Adrenal gland (tissue), 12 donors: ENCODE data around the gene BAMBI. TPM values are rescaled to one million over a fixed set of nuclear protein-coding genes. Genes with fewer than 3 reads are reported as not detected.

Experiments used
- DNase-seq, 7 donors: peaks; one replicate each; pipeline ENCODE4 v3.0.0-alpha.2; 2019 to 2020
- H3K27ac ChIP-seq, 5 donors: fragments of 200-600 bp; sonication (generic) in 4 of 5; 1 replicate in 3 of 5; 2 replicates in 2 of 5; pipeline versions ENCODE4 v1.5.1 to v1.8.0; 2016 to 2020; ENCODE audit warnings: mild to moderate bottlenecking in 1 of 5
- H3K27me3 ChIP-seq: fragments of 200-600 bp; 2 replicates; pipeline ENCODE4 v1.8.0; 2021
- H3K36me3 ChIP-seq, 2 donors: fragments of 200-600 bp; replicated peaks in 1 of 2; 1 replicate in 1 of 2; 2 replicates in 1 of 2; pipeline versions ENCODE4 v1.5.1 to v1.8.0; 2018 to 2022
- H3K4me1 ChIP-seq, 2 donors: fragments of 200-600 bp; replicated peaks in 1 of 2; 1 replicate in 1 of 2; 2 replicates in 1 of 2; pipeline versions ENCODE4 v1.5.1 to v1.8.0; 2018 to 2021
- H3K4me3 ChIP-seq, 4 donors: fragments of 200-600 bp; sonication (generic) in 3 of 4; one replicate each; pipeline ENCODE4 v1.5.1; 2016 to 2018
- H3K9me3 ChIP-seq, 3 donors: fragments of 200-600 bp; sonication (generic) in 1 of 3; replicated peaks in 1 of 3; 1 replicate in 2 of 3; 2 replicates in 1 of 3; pipeline versions ENCODE4 v1.5.1 to v1.8.0; 2016 to 2021
- POLR2A ChIP-seq, 2 donors: fragments of 450-650 bp; IDR thresholded peaks; one replicate each; pipeline ENCODE4 v1.6.1; 2017; ENCODE audit warnings: antibody characterized with exemption in 2 of 2, mild to moderate bottlenecking in 2 of 2, moderate library complexity in 1 of 2
- WGBS, 4 donors: extraction: QIAGEN DNeasy Blood & Tissue Kit in 2 of 4; methylation state at CpG; one replicate each; pipeline versions ENCODE4 v1.1.5 to v1.1.7; 2013 to 2017; 5-methylcytosine and 5-hydroxymethylcytosine counted together
- intact Hi-C, 2 donors: fragments of 100-400 bp; cut with DNase I; formaldehyde crosslinking; loops; one replicate each; pipeline versions ENCODE4 v1.14.1 to v1.15.0; 2022 to 2023
- polyA plus RNA-seq, 3 donors: library from polyadenylated mRNA; stranded (reverse); fragments of 200-250 nt in 2 of 3; fragments of 350-450 nt in 1 of 3; fragmentation: Illumina TruSeq in 1 of 3; extraction: RNeasy Lipid Tissue Mini Kit (QIAGEN cat#74804) in 1 of 3; gene quantifications; one replicate each; pipeline ENCODE4 v1.2.3, GENCODE V29; 2013 to 2014
- total RNA-seq, 9 donors: library from RNA; depleted of rRNA in 4 of 9; stranded (reverse); fragments of >200 nt in 4 of 9; fragments of 120-200 nt in 1 of 9; fragmentation: NEBNext Ultra II Directional in 1 of 9; extraction: Animal tissue kit (Norgen Biotek cat#: 25700) in 1 of 9; gene quantifications; one replicate each; pipeline versions ENCODE4 v1.1.0 to v1.2.4, GENCODE V29; 2013 to 2023
- TF ChIP-seq, protein P1 (sequence below), 6 experiments: fragments of 450-650 bp in 4 of 6; fragments of 200-600 bp in 2 of 6; sonication (generic) in 1 of 6; IDR thresholded peaks; 1 replicate in 5 of 6; 2 replicates in 1 of 6; pipeline versions ENCODE4 v1.5.1 to v1.8.0; 2016 to 2021; ENCODE audit warnings: antibody characterized with exemption in 6 of 6, mild to moderate bottlenecking in 2 of 6, moderate library complexity in 1 of 6
- donor health status: healthy with polysubstance abuse.
- donor health status: Bipolar disorder and iron deficiency.
- donor health status: DM: yes; HTN: yes; CAD: no.
- donor health status: DM: no; HTN: no; CAD: no.
- donor health status: DM: no; HTN: no; CAD: no.
- donor health status: DM: yes; HTN: yes; CAD: no.

Gene BAMBI
- total and polyA plus RNA-seq, 12 donors, result 19.5 to 114 (median 71.9) TPM

DNA sequence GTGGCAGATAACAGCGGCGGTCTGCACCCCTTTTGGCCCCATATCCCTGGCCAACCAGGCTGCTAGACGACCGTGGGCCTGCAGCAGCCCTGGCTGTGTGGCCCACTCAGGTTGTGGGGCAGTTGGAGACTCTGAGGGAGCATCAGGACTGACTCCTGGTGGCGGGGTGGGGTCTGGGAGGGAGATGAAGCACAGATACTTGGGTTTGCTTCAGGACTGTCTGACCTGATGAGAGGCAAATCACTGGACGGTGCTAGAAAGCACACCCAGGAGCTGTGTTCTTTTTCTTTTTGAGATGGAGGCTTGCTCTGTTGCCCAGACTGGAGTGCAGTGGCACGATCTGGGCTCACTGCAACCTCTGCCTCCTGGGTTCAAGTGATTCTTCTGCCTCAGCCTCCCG is 28.2 kb downstream of the BAMBI start:
- peak in 1 of 7 donors; percentile 18 for DNase-seq
- Histone ChIP-seq H3K4me1 (peaks cover 7 to 9% of the 10 kb centered on the region in 2 donors), H3K9me3 (no peaks in the 10 kb centered on the region), H3K27ac (no peak overlapping the region), H3K27me3 (no peaks in the 10 kb centered on the region), H3K4me3 (no peak overlapping the region), H3K36me3 (no peaks in the 10 kb centered on the region)
- intact Hi-C loops, result no loop called here
- 81 to 91% (median 88%) methylated on average over 8 of the region's 8 CpGs for WGBS, 4 donors
- no peak for TF ChIP-seq POLR2A (IDR thresholded peaks at IDR 0.05)
- TF ChIP-seq, protein P1, sequence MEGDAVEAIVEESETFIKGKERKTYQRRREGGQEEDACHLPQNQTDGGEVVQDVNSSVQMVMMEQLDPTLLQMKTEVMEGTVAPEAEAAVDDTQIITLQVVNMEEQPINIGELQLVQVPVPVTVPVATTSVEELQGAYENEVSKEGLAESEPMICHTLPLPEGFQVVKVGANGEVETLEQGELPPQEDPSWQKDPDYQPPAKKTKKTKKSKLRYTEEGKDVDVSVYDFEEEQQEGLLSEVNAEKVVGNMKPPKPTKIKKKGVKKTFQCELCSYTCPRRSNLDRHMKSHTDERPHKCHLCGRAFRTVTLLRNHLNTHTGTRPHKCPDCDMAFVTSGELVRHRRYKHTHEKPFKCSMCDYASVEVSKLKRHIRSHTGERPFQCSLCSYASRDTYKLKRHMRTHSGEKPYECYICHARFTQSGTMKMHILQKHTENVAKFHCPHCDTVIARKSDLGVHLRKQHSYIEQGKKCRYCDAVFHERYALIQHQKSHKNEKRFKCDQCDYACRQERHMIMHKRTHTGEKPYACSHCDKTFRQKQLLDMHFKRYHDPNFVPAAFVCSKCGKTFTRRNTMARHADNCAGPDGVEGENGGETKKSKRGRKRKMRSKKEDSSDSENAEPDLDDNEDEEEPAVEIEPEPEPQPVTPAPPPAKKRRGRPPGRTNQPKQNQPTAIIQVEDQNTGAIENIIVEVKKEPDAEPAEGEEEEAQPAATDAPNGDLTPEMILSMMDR (IDR thresholded peaks at IDR 0.05), result no peak

DNA sequence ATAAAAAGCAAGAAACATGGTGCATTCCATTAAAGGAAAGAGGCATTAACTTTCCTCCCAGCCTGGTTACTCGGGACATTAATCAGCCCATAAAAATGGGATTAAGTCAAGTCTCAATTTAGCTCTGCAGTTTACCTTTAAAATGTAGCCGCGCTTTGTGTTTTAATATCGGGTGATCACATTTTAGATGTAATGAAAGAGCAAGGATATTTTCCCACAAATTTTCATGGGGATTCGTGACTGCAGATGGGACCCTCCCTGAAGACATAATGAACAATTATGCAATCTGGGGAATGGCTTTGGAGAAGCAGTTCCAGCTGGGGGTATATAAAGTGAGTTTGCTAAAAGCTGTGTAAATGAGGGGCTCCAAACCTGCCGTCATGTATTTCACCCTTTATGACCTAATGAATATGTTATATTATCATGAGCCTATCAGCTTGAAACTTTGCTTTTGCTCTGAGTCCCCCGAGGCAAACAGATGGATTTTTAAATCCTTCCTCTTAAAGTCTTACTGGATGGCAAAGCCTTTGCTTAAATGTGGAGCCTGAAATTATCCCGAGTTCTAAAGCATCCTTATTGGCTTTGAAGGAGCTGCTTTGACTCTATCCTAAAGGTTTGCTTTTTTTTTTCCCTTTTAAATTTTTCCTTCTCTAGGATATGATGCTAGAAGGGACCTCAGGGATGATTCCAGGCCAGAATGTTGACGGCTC is 31.8 kb downstream of the BAMBI start:
- TF ChIP-seq, protein P1 (IDR thresholded peaks at IDR 0.05), result no peak
- no peak for TF ChIP-seq POLR2A (IDR thresholded peaks at IDR 0.05)
- H3K4me1 ChIP-seq, result peaks cover 16 to 19% of the 10 kb centered on the region in 2 donors
- no peaks in the 10 kb centered on the region for H3K36me3 ChIP-seq
- H3K9me3 ChIP-seq, result no peaks in the 10 kb centered on the region
- H3K4me3 ChIP-seq, result no peak overlapping the region
- 88 to 92% (median 90%) methylated on average over 9 of the region's 9 CpGs for WGBS, 4 donors
- intact Hi-C loops, result no loop called here
- no peak for DNase-seq
- H3K27me3 ChIP-seq, result no peaks in the 10 kb centered on the region
- no peak overlapping the region for H3K27ac ChIP-seq

DNA sequence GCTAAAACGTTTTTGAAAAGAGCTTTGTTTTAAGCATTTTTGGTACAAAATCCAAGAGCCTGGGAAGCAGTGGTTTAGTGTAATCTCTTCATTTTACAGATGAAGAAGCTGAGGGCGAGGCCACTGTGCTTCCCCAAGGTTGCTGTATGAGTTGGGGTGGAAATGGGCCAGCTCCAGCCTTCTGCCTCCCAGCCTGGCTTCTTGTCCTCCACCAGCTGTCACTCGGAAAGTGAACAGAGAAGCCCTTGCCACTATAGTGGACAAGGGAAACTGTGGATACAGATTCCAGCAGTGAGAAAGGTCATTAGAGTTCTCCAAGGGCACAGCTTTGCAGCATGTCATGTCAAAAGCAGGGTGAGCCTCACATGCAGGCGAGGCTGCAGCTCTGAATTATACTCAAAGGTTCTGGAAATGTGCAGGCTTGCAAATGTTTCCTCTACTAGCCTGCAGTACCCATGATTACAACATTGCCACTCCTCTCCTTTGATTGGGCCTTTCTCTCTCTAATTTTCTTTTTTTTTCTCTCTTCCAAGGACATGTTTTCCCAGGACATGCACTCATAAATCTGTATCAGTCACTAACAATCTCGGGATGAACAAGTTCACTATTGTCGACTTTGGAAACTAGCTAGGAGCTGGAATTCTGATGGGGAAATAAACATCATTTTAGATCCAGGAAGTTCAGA is 33.0 kb downstream of the BAMBI start:
- 23 to 32% (median 29%) methylated on average over 6 of the region's 6 CpGs for WGBS, 4 donors
- peak overlapping the region in 4 of 5 donors; percentile 53 to 79 (median 68) for H3K27ac ChIP-seq
- H3K9me3 ChIP-seq, result no peaks in the 10 kb centered on the region
- TF ChIP-seq POLR2A (IDR thresholded peaks at IDR 0.05), result no peak
- TF ChIP-seq, protein P1 (IDR thresholded peaks at IDR 0.05), result no peak
- DNase-seq, result peak; percentile 44 to 74 (median 58)
- no peaks in the 10 kb centered on the region for H3K36me3 ChIP-seq
- peaks cover 16 to 31% of the 10 kb centered on the region in 2 donors for H3K4me1 ChIP-seq
- intact Hi-C loops, result no loop called here
- no peaks in the 10 kb centered on the region for H3K27me3 ChIP-seq
- H3K4me3 ChIP-seq, result no peak overlapping the region

DNA sequence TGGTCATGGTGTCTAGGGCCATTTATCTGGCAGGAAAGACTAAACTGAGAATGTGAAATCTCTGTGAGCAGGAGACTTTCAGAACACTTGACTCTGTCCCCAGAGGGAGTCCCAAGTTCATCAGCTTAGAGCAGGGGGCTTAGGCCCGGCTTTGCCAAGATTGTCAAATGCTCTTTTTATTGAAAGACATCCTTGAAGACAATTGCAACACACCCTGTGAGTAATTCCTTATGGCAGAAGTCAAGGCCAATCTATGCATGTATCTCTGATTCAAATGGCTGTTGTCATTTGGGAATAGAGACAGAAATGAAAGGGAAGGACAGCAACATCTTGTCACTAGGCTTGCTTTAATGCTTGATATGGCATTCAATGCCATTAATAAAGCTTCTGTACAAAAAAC is 33.7 kb downstream of the BAMBI start:
- TF ChIP-seq POLR2A (IDR thresholded peaks at IDR 0.05), result no peak
- TF ChIP-seq, protein P1 (IDR thresholded peaks at IDR 0.05), result no peak
- Histone ChIP-seq H3K27me3 (no peaks in the 10 kb centered on the region), H3K36me3 (no peaks in the 10 kb centered on the region), H3K4me3 (no peak overlapping the region), H3K9me3 (no peaks in the 10 kb centered on the region), H3K27ac (peak overlapping the region in 3 of 5 donors; percentile 68 to 79 (median 69)), H3K4me1 (peaks cover 16 to 34% of the 10 kb centered on the region in 2 donors)
- intact Hi-C loops, result no loop called here
- WGBS, 4 donors, result 10 to 37% (median 28%) methylated on average over 1 of the region's 1 CpG
- DNase-seq, result peak in 2 of 7 donors; percentile 16 to 20
